OCI-LY1 (cell line): Measurements from ENCODE around the gene KCNH8.

Experiments
- H2AFZ ChIP-seq: fragments of 200-600 bp; sonication (generic), shearing (Covaris generic); 2 replicates; pipeline ENCODE4 v1.6.0; 2014; ENCODE audit warnings: antibody characterized with exemption, mild to moderate bottlenecking, low read length
- H3F3A ChIP-seq: fragments of 200-600 bp; sonication (generic), shearing (Covaris generic); 2 replicates; pipeline ENCODE4 v1.6.0; 2014; ENCODE audit warnings: mild to moderate bottlenecking, antibody characterized with exemption, low read length, moderate library complexity; ENCODE audit not compliant: insufficient read depth
- H3K27ac ChIP-seq: fragments of 200-600 bp; sonication (generic); 2 replicates; pipeline ENCODE4 v1.5.1; 2014; ENCODE audit warnings: low read length, mixed run types, mild to moderate bottlenecking, low read depth; ENCODE audit not compliant: poor library complexity, severe bottlenecking
- H3K27me3 ChIP-seq: fragments of 200-600 bp; sonication (generic); 2 replicates; pipeline ENCODE4 v1.6.0; 2014; ENCODE audit warnings: antibody characterized with exemption, mild to moderate bottlenecking, low read length, moderate library complexity; ENCODE audit not compliant: insufficient read depth
- H3K36me3 ChIP-seq: fragments of 200-600 bp; sonication (generic); 2 replicates; pipeline ENCODE4 v1.6.1; 2014; ENCODE audit warnings: mild to moderate bottlenecking, antibody characterized with exemption, low read length, moderate library complexity, mixed read lengths; ENCODE audit not compliant: insufficient read depth
- H3K4me1 ChIP-seq: fragments of 200-600 bp; sonication (generic); 2 replicates; pipeline ENCODE4 v1.5.1; 2014; ENCODE audit warnings: mild to moderate bottlenecking, low read length, moderate library complexity; ENCODE audit not compliant: insufficient read depth, severe bottlenecking
- H3K4me2 ChIP-seq: fragments of 200-600 bp; sonication (generic), shearing (Covaris generic); 2 replicates; pipeline ENCODE4 v1.6.1; 2014; ENCODE audit warnings: low read length
- H3K4me3 ChIP-seq: fragments of 200-600 bp; sonication (generic); 2 replicates; pipeline ENCODE4 v1.5.1; 2014; ENCODE audit warnings: low read length, low read depth, mild to moderate bottlenecking, mixed read lengths; ENCODE audit not compliant: poor library complexity, severe bottlenecking
- H3K79me2 ChIP-seq: fragments of 200-600 bp; shearing (Covaris generic); 2 replicates; pipeline ENCODE4 v1.6.1; 2016; ENCODE audit warnings: mixed run types, low read length, mixed read lengths; ENCODE audit not compliant: insufficient read depth
- H3K9ac ChIP-seq: fragments of 200-600 bp; sonication (generic), shearing (Covaris generic); 2 replicates; pipeline ENCODE4 v1.6.1; 2014; ENCODE audit warnings: mild to moderate bottlenecking, low read length, mixed read lengths
- H3K9me2 ChIP-seq: fragments of 200-600 bp; sonication (generic), shearing (Covaris generic); 2 replicates; pipeline ENCODE4 v1.6.1; 2014; ENCODE audit warnings: low read depth, mild to moderate bottlenecking, low read length, mixed read lengths
- H3K9me3 ChIP-seq: fragments of 200-600 bp; shearing (Covaris generic); 2 replicates; pipeline ENCODE4 v1.6.1; 2014; ENCODE audit warnings: low read length, mixed read lengths
- H4K20me1 ChIP-seq: fragments of 200-600 bp; sonication (generic), shearing (Covaris generic); 2 replicates; pipeline ENCODE4 v1.6.0; 2016; ENCODE audit warnings: mild to moderate bottlenecking, low read length; ENCODE audit not compliant: insufficient read depth
- EZH2 ChIP-seq: fragments of 200-600 bp; sonication (generic), shearing (Covaris generic); IDR thresholded peaks from 2 replicates; pipeline ENCODE4 v1.8.0; 2017; ENCODE audit warnings: borderline replicate concordance, mixed run types, mild to moderate bottlenecking, antibody characterized with exemption, low read length, moderate library complexity, mixed read lengths
- TF ChIP-seq, protein P1 (sequence below): fragments of 200-600 bp; sonication (generic), shearing (Covaris generic); IDR thresholded peaks from 2 replicates; pipeline ENCODE4 v1.5.1; 2017; ENCODE audit warnings: mild to moderate bottlenecking, antibody characterized with exemption, low read length, moderate library complexity, mixed read lengths

KCNH8 gene

DNA sequence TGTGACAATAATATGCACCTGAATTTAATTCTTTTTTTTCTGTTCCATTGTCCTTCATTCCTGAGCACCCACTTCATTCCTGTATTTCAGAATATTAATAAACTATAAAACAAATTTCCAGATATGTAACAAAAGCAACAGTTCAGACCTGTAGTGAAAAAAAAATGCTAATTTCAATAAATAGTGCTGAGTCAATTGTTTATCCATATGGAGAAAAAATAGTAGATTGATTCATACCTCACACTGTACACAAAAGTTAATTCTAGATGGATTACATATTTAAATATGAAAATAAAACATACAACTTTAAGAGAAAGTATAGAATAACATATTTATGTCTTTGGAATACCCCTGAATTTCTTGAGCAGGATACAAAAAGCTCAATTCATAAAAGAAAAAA is 43.9 kb upstream of the KCNH8 start:
- Histone ChIP-seq H4K20me1 (no peaks in the 10 kb centered on the region), H3K4me3 (no peak overlapping the region), H2AFZ (no peak overlapping the region), H3K27me3 (no peaks in the 10 kb centered on the region), H3K4me2 (no peak overlapping the region), H3K9me3 (no peaks in the 10 kb centered on the region), H3F3A (no peaks in the 10 kb centered on the region), H3K36me3 (no peaks in the 10 kb centered on the region), H3K27ac (no peak overlapping the region), H3K4me1 (no peaks in the 10 kb centered on the region), H3K79me2 (no peaks in the 10 kb centered on the region), H3K9ac (no peak overlapping the region), H3K9me2 (no peaks in the 10 kb centered on the region)
- no peak for TF ChIP-seq EZH2
- TF ChIP-seq, protein P1, sequence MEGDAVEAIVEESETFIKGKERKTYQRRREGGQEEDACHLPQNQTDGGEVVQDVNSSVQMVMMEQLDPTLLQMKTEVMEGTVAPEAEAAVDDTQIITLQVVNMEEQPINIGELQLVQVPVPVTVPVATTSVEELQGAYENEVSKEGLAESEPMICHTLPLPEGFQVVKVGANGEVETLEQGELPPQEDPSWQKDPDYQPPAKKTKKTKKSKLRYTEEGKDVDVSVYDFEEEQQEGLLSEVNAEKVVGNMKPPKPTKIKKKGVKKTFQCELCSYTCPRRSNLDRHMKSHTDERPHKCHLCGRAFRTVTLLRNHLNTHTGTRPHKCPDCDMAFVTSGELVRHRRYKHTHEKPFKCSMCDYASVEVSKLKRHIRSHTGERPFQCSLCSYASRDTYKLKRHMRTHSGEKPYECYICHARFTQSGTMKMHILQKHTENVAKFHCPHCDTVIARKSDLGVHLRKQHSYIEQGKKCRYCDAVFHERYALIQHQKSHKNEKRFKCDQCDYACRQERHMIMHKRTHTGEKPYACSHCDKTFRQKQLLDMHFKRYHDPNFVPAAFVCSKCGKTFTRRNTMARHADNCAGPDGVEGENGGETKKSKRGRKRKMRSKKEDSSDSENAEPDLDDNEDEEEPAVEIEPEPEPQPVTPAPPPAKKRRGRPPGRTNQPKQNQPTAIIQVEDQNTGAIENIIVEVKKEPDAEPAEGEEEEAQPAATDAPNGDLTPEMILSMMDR = no peak

- no peaks in the 10 kb centered on the region for H3K79me2 ChIP-seq
- no peaks in the 10 kb centered on the region for H3F3A ChIP-seq
- no peaks in the 10 kb centered on the region for H4K20me1 ChIP-seq
- H3K4me3 ChIP-seq = no peak overlapping the region
- no peaks in the 10 kb centered on the region for H3K36me3 ChIP-seq
- no peaks in the 10 kb centered on the region for H3K27me3 ChIP-seq
- no peak for TF ChIP-seq EZH2
- TF ChIP-seq, protein P1 = no peak
- no peak overlapping the region for H3K27ac ChIP-seq
- no peak overlapping the region for H2AFZ ChIP-seq
- no peak overlapping the region for H3K9ac ChIP-seq
- H3K4me1 ChIP-seq = no peaks in the 10 kb centered on the region
- no peaks in the 10 kb centered on the region for H3K9me2 ChIP-seq
- H3K9me3 ChIP-seq = no peaks in the 10 kb centered on the region
- no peak overlapping the region for H3K4me2 ChIP-seq
Measured at GRCh38 chr3:19105826-19106225, 42.5 kb upstream of the KCNH8 start.

DNA sequence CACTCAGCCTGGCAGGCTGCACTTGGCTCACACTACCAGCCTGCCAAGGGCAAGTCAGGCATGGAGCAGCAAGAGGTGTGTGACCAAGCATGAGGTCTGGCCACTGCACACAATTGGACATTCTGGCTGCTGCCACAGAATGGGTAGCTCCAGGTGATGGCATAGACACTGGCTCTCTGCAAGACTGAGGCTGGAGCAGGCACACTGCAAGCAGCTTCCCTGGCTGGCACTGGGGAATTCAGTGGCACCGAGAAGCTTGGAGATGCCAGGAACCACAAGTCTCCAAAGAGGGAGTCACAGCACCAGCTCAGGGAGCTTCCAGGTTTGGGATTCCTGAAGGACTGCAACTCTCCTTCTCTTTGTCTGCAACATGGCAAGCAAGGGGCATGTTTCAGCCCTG is 42.0 kb upstream of the KCNH8 start:
- no peaks in the 10 kb centered on the region for H3K79me2 ChIP-seq
- H3K9ac ChIP-seq = no peak overlapping the region
- no peaks in the 10 kb centered on the region for H3K9me3 ChIP-seq
- no peaks in the 10 kb centered on the region for H3F3A ChIP-seq
- H3K27me3 ChIP-seq = no peaks in the 10 kb centered on the region
- TF ChIP-seq, protein P1 = no peak
- TF ChIP-seq EZH2 = no peak
- H3K9me2 ChIP-seq = no peaks in the 10 kb centered on the region
- H4K20me1 ChIP-seq = no peaks in the 10 kb centered on the region
- no peak overlapping the region for H3K4me3 ChIP-seq
- H3K36me3 ChIP-seq = no peaks in the 10 kb centered on the region
- no peak overlapping the region for H3K27ac ChIP-seq
- no peaks in the 10 kb centered on the region for H3K4me1 ChIP-seq
- H2AFZ ChIP-seq = no peak overlapping the region
- H3K4me2 ChIP-seq = no peak overlapping the region
